GM23338 (cell line): ENCODE measurements around the gene ROR1. TPM values are rescaled to one million over a fixed set of nuclear protein-coding genes. Genes with fewer than 3 reads are reported as not detected.

Source experiments
- ATAC-seq: fragments of 200-7000 bp; cut with Tn5 transposase; 3 replicates; pipeline ENCODE4 v1.9.1; 2020
- DNase-seq: peaks from one replicate; pipeline ENCODE4 v3.0.0-alpha.2; 2015; ENCODE audit warnings: low spot score
- H2AFZ ChIP-seq: fragments of 200-600 bp; sonication (generic); 2 replicates; pipeline ENCODE4 v1.8.0; 2016; ENCODE audit warnings: antibody characterized with exemption, mild to moderate bottlenecking, moderate library complexity
- H3F3A ChIP-seq: fragments of 200-600 bp; sonication (generic); replicated peaks from 2 replicates; pipeline ENCODE4 v1.8.0; 2017; ENCODE audit warnings: antibody characterized with exemption, mixed run types, low read depth
- H3K27ac ChIP-seq: fragments of 200-600 bp; sonication (generic); 2 replicates; pipeline ENCODE4 v1.6.1; 2016; ENCODE audit warnings: low read depth
- H3K27me3 ChIP-seq: fragments of 200-600 bp; sonication (generic); 2 replicates; pipeline ENCODE4 v1.8.0; 2016; ENCODE audit warnings: mild to moderate bottlenecking, mixed run types, moderate library complexity; ENCODE audit not compliant: insufficient read depth
- H3K36me3 ChIP-seq: fragments of 200-600 bp; sonication (generic); 2 replicates; pipeline ENCODE4 v1.8.0; 2016; ENCODE audit warnings: mild to moderate bottlenecking; ENCODE audit not compliant: insufficient read depth
- H3K4me1 ChIP-seq: fragments of 200-600 bp; sonication (generic); 2 replicates; pipeline ENCODE4 v1.8.0; 2016; ENCODE audit warnings: mild to moderate bottlenecking, moderate library complexity; ENCODE audit not compliant: insufficient read depth
- H3K4me2 ChIP-seq: fragments of 200-600 bp; sonication (generic); 2 replicates; pipeline ENCODE4 v1.7.1; 2017; ENCODE audit warnings: mixed run types
- H3K4me3 ChIP-seq: fragments of 200-600 bp; sonication (generic); 2 replicates; pipeline ENCODE4 v1.6.1; 2016; ENCODE audit warnings: mixed run types
- H3K79me2 ChIP-seq: fragments of 200-600 bp; sonication (generic); replicated peaks from 2 replicates; pipeline ENCODE4 v1.8.0; 2017; ENCODE audit warnings: mild to moderate bottlenecking; ENCODE audit not compliant: insufficient read depth
- H3K9me2 ChIP-seq: fragments of 200-600 bp; sonication (generic); 2 replicates; pipeline ENCODE4 v1.8.0; 2017; ENCODE audit not compliant: insufficient read depth
- H4K20me1 ChIP-seq: fragments of 200-600 bp; sonication (generic); replicated peaks from 2 replicates; pipeline ENCODE4 v1.8.0; 2017; ENCODE audit warnings: mild to moderate bottlenecking; ENCODE audit not compliant: insufficient read depth
- H3K27ac Mint-ChIP-seq: 2 replicates; pipeline ENCODE4 v1.8.0; 2020; ENCODE audit warnings: inconsistent platforms, mild to moderate bottlenecking, moderate library complexity, mixed read lengths
- H3K27me3 Mint-ChIP-seq: 3 replicates; pipeline ENCODE4 v1.8.0; 2022; ENCODE audit warnings: low read depth, mild to moderate bottlenecking, moderate library complexity, mixed read lengths, inconsistent platforms; ENCODE audit not compliant: insufficient read depth, poor library complexity
- H3K36me3 Mint-ChIP-seq: 3 replicates; pipeline ENCODE4 v1.8.0; 2021; ENCODE audit warnings: low read depth, mild to moderate bottlenecking, inconsistent platforms, moderate library complexity, mixed read lengths
- H3K4me1 Mint-ChIP-seq: 3 replicates; pipeline ENCODE4 v1.8.0; 2020; ENCODE audit warnings: mild to moderate bottlenecking, inconsistent platforms, mixed read lengths
- H3K4me3 Mint-ChIP-seq: 3 replicates; pipeline ENCODE4 v1.8.0; 2021; ENCODE audit warnings: moderate library complexity, mild to moderate bottlenecking, inconsistent platforms, mixed read lengths
- H3K9me3 Mint-ChIP-seq: 3 replicates; pipeline ENCODE4 v1.8.0; 2020; ENCODE audit warnings: moderate library complexity, mild to moderate bottlenecking, inconsistent platforms, mixed read lengths
- CREB1 ChIP-seq: fragments of 250-450 bp; sonication (Bioruptor Pico); IDR thresholded peaks from 2 replicates; pipeline ENCODE4 v1.5.0; 2020; ENCODE audit warnings: low read depth, mild to moderate bottlenecking, moderate library complexity
- EZH2 ChIP-seq: fragments of 200-600 bp; sonication (generic); IDR thresholded peaks from one replicate; pipeline ENCODE4 v1.8.0; 2017; ENCODE audit warnings: antibody characterized with exemption, mild to moderate bottlenecking, low read depth; ENCODE audit not compliant: unreplicated experiment
- EZH2phosphoT487 ChIP-seq: fragments of 200-600 bp; sonication (generic); IDR thresholded peaks from one replicate; pipeline ENCODE4 v1.8.1; 2018; ENCODE audit warnings: antibody characterized with exemption; ENCODE audit not compliant: unreplicated experiment
- JUNB ChIP-seq: IDR thresholded peaks from one replicate; pipeline ENCODE4 v1.6.1; 2016; ENCODE audit warnings: antibody characterized with exemption; ENCODE audit not compliant: unreplicated experiment
- NANOG ChIP-seq: IDR thresholded peaks from 2 replicates; pipeline ENCODE4 v1.6.1; 2016; ENCODE audit warnings: antibody characterized with exemption, borderline replicate concordance
- POLR2AphosphoS5 ChIP-seq: IDR thresholded peaks from 2 replicates; pipeline ENCODE4 v1.6.1; 2016; ENCODE audit warnings: antibody characterized with exemption, low read depth
- STAT1 ChIP-seq: IDR thresholded peaks from one replicate; pipeline ENCODE4 v1.6.1; 2016; ENCODE audit warnings: antibody characterized with exemption; ENCODE audit not compliant: unreplicated experiment
- ZNF114 ChIP-seq: fragments of 250-450 bp; sonication (Bioruptor Pico); IDR thresholded peaks from 2 replicates; pipeline ENCODE4 v1.5.0; 2020; ENCODE audit warnings: mild to moderate bottlenecking, moderate library complexity
- ZNF331 ChIP-seq: fragments of 250-450 bp; sonication (Bioruptor Pico); IDR thresholded peaks from 2 replicates; pipeline ENCODE4 v1.5.0; 2020; ENCODE audit warnings: low read depth, mild to moderate bottlenecking, moderate library complexity
- polyA plus RNA-seq: library from polyadenylated mRNA; unstranded; fragments of >200 nt; fragmentation: Nextera tagmentation; extraction: Ambion mirVana; gene quantifications from 2 replicates; pipeline ENCODE4 v1.2.1, GENCODE V29; 2016
- total RNA-seq: library from RNA; depleted of rRNA; stranded (reverse); fragments of >200 nt; shearing (Covaris generic); gene quantifications from 2 replicates; pipeline ENCODE4 v1.2.3, GENCODE V29; 2014
- TF ChIP-seq, protein P1 (sequence below), 2 experiments: fragments of 200-600 bp in 1 of 2; sonication (generic) in 1 of 2; conservative IDR thresholded peaks; 2 replicates each; pipeline versions ENCODE4 v1.5.1 to v1.6.1; 2016 to 2017; ENCODE audit warnings: antibody characterized with exemption in 2 of 2, low read depth in 2 of 2, mild to moderate bottlenecking in 2 of 2, moderate library complexity in 1 of 2
- TF ChIP-seq, protein P2 (sequence below): IDR thresholded peaks from one replicate; pipeline ENCODE4 v1.6.1; 2018; ENCODE audit warnings: antibody characterized with exemption; ENCODE audit not compliant: unreplicated experiment

ROR1 gene
- total and polyA plus RNA-seq, 2 experiments from 2014 or later: 59.7 to 96.0 TPM

DNA sequence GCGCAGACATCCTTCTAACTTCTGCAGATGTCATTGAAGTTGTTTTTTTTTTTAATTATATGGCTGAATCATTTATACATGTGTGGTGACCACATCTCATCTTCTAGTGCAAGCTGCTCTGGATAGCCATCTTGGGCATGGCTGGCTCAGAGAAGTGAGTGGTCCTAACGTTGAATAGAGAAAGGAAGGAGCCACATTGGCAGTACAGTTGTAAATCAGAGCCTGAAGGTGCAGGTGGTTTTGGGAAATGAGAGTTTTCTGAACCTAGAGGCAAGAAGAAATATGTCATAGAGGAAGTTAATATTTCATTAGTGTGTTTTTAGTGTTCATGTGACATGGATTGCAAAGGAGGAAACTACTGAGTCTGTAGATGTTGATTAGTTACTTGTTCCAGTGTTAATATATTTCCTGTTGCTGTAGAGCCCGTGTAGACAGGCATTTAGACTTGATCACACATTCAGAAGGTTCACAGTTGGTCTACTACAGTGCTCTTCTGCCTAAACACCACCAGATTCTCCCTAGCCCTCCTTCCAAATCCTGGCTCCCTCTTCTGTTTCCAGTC, 163.7 kb downstream of the ROR1 start (continued):
- no peak for TF ChIP-seq EZH2
- TF ChIP-seq CREB1 (CRISPR knock-in tag): no peak
- no peak for TF ChIP-seq STAT1
- TF ChIP-seq, protein P1, sequence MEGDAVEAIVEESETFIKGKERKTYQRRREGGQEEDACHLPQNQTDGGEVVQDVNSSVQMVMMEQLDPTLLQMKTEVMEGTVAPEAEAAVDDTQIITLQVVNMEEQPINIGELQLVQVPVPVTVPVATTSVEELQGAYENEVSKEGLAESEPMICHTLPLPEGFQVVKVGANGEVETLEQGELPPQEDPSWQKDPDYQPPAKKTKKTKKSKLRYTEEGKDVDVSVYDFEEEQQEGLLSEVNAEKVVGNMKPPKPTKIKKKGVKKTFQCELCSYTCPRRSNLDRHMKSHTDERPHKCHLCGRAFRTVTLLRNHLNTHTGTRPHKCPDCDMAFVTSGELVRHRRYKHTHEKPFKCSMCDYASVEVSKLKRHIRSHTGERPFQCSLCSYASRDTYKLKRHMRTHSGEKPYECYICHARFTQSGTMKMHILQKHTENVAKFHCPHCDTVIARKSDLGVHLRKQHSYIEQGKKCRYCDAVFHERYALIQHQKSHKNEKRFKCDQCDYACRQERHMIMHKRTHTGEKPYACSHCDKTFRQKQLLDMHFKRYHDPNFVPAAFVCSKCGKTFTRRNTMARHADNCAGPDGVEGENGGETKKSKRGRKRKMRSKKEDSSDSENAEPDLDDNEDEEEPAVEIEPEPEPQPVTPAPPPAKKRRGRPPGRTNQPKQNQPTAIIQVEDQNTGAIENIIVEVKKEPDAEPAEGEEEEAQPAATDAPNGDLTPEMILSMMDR (conservative IDR thresholded peaks at IDR 0.05; ENCODE audit: low read depth in 2 of 2): no peak
- TF ChIP-seq NANOG: no peak

- H3K27me3 Mint-ChIP-seq: peaks cover 4% of the 10 kb centered on the region
- Histone ChIP-seq H3K9me2 (no peaks in the 10 kb centered on the region; the same call in 1 of the 2 replicates), H4K20me1 (peaks cover 44% of the 10 kb centered on the region), H3K79me2 (peaks cover 92% of the 10 kb centered on the region), H3K4me3 (no peak overlapping the region), H3K27ac (no peak overlapping the region), H2AFZ (no peak overlapping the region), H3K27me3 (no peaks in the 10 kb centered on the region), H3K4me1 (peaks cover 14% of the 10 kb centered on the region), H3F3A (no peaks in the 10 kb centered on the region), H3K4me2 (no peak overlapping the region), H3K36me3 (no peaks in the 10 kb centered on the region)
- no peak overlapping the region for H3K27ac Mint-ChIP-seq
- H3K4me3 Mint-ChIP-seq: no peak overlapping the region
- no peaks in the 10 kb centered on the region for H3K9me3 Mint-ChIP-seq
- TF ChIP-seq, protein P1 (conservative IDR thresholded peaks at IDR 0.05; ENCODE audit: low read depth in 2 of 2): no peak
- TF ChIP-seq EZH2 (no peak), STAT1 (no peak), POLR2AphosphoS5 (no peak), ZNF114 (CRISPR knock-in tag) (no peak)
- ATAC-seq (no peak), DNase-seq (no peak)
- peaks cover 2% of the 10 kb centered on the region; the same call in 1 of the 3 replicates for H3K36me3 Mint-ChIP-seq
- peaks cover 31% of the 10 kb centered on the region for H3K4me1 Mint-ChIP-seq
These were observed 166.6 kb downstream of the ROR1 start for GRCh38 chr1:63940440-63940839.

DNA sequence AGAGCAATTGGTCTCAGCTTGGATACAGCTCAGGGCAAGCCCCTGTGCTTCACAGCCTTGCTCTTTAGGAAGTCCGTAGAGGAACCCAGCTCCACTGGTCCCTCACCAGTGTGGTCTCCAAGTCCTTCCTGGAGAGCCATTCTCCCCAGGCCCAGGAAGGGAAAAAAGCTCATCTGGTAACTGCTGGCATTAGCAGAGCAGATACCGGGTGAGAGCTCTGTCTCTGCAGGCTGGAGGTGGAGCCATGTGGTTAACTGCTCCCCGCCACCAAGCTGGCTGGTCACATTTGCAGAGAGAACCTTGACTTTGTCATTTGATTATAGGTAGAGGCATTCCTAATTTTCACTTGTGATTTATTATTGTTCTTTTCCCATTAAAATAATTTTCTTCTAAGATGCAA, 169.6 kb downstream of the ROR1 start:
- peaks cover 92% of the 10 kb centered on the region for H3K79me2 ChIP-seq
- peaks cover 4% of the 10 kb centered on the region for H3K27me3 Mint-ChIP-seq
- no peak overlapping the region for H3K27ac ChIP-seq
- peaks cover 67% of the 10 kb centered on the region for H4K20me1 ChIP-seq
- H3K4me1 ChIP-seq: peaks cover 19% of the 10 kb centered on the region
- no peaks in the 10 kb centered on the region for H3K36me3 ChIP-seq
- H3F3A ChIP-seq: no peaks in the 10 kb centered on the region
- no peak overlapping the region for H3K4me3 Mint-ChIP-seq
- DNase-seq (peak; percentile 25), ATAC-seq (peak; percentile 74)
- no peak overlapping the region for H3K4me2 ChIP-seq
- H3K4me3 ChIP-seq: no peak overlapping the region
- H3K9me2 ChIP-seq: no peaks in the 10 kb centered on the region
- no peak overlapping the region for H3K27ac Mint-ChIP-seq
- peaks cover 2% of the 10 kb centered on the region; the same call in 1 of the 3 replicates for H3K36me3 Mint-ChIP-seq
- peaks cover 33% of the 10 kb centered on the region for H3K4me1 Mint-ChIP-seq
- no peak overlapping the region for H2AFZ ChIP-seq
- no peaks in the 10 kb centered on the region for H3K9me3 Mint-ChIP-seq
- no peaks in the 10 kb centered on the region for H3K27me3 ChIP-seq
- TF ChIP-seq ZNF331: no peak
- no peak for TF ChIP-seq ZNF114 (CRISPR knock-in tag)
- TF ChIP-seq, protein P2, sequence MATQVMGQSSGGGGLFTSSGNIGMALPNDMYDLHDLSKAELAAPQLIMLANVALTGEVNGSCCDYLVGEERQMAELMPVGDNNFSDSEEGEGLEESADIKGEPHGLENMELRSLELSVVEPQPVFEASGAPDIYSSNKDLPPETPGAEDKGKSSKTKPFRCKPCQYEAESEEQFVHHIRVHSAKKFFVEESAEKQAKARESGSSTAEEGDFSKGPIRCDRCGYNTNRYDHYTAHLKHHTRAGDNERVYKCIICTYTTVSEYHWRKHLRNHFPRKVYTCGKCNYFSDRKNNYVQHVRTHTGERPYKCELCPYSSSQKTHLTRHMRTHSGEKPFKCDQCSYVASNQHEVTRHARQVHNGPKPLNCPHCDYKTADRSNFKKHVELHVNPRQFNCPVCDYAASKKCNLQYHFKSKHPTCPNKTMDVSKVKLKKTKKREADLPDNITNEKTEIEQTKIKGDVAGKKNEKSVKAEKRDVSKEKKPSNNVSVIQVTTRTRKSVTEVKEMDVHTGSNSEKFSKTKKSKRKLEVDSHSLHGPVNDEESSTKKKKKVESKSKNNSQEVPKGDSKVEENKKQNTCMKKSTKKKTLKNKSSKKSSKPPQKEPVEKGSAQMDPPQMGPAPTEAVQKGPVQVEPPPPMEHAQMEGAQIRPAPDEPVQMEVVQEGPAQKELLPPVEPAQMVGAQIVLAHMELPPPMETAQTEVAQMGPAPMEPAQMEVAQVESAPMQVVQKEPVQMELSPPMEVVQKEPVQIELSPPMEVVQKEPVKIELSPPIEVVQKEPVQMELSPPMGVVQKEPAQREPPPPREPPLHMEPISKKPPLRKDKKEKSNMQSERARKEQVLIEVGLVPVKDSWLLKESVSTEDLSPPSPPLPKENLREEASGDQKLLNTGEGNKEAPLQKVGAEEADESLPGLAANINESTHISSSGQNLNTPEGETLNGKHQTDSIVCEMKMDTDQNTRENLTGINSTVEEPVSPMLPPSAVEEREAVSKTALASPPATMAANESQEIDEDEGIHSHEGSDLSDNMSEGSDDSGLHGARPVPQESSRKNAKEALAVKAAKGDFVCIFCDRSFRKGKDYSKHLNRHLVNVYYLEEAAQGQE: no peak
- TF ChIP-seq STAT1: no peak
- TF ChIP-seq EZH2phosphoT487: no peak
- no peak for TF ChIP-seq EZH2
- TF ChIP-seq JUNB: no peak
- TF ChIP-seq, protein P1 (conservative IDR thresholded peaks at IDR 0.05; ENCODE audit: low read depth in 2 of 2): no peak
- no peak for TF ChIP-seq NANOG
